HG03066 (cell line): Measurements from ENCODE around the gene CDHR5.
"Not testable (repeated sequence)": the region's sequence is repeated elsewhere in the genome, so short reads cannot be mapped to it uniquely, and the experiment has no call there.

ENCODE experiments used
- ATAC-seq: cut with Tn5 transposase; IDR thresholded peaks from one replicate; pipeline ENCODE4 v1.9.1; 2021; ENCODE audit warnings: low read depth; ENCODE audit not compliant: unreplicated experiment

Gene CDHR5

GRCh38 chr11:592501-592900 is 32.3 kb downstream of the CDHR5 start:
- no peak for ATAC-seq

- no peak for ATAC-seq
Measured at GRCh38 chr11:590997-591396, 33.8 kb downstream of the CDHR5 start.

DNA sequence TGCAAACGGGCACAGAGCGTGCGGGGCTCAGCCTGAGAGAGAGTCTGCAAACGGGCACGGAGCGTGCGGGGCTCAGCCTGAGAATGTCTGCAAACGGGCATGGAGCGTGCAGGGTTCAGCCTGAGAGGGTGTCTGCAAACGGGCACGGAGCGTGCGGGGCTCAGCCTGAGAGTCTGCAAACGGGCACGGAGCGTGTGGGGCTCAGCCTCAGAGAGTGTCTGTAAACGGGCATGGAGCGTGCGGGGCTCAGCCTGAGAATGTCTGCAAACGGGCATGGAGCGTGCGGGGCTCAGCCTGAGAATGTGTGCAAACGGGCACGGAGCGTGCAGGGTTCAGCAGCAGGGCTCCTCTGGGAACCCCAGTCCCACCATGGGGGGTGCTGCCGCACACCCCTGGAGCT is 35.0 kb downstream of the CDHR5 start:
- no peak for ATAC-seq

DNA sequence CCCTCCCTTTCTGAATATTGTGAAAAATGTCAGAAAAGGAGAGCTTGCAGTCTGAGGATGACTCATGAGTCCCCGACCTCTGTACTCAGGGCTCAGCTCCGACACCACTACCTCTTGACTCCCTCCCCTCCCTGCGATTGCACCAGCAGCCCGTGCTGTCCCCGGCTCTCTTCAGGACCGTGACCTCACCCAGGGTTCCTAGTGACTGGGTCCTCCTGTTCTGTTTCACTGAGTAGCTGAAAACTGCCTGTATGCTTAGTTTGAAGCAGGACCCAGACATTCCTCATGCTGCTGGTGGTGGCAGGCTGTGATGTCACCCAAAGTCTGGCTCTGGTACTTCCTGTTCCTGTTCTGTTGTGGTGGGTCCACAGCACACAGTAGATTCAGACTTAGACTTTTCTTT is 36.8 kb downstream of the CDHR5 start:
- no peak for ATAC-seq

DNA sequence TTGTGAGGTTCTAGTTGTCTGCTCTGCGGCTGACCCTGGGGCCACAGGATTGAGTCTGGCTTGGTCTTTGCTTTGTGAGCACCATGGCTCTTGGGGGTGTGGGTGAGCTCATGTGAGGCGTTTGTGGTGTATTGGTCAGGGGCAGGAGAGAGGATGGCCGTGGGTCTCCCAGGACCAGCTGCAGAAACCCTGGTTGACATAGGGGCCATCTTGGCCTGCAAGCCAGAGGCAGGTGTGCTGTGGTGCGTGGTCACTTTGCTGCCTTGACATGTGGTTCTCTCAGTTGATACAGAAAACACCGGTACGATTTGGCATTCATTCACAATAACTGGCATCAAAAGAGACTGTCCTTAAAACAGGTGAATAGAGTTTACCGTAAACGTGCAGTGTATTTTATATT is 37.2 kb downstream of the CDHR5 start:
- no peak for ATAC-seq

GRCh38 chr11:586376-587316 is 38.1 kb downstream of the CDHR5 start:
- ATAC-seq: no peak

DNA sequence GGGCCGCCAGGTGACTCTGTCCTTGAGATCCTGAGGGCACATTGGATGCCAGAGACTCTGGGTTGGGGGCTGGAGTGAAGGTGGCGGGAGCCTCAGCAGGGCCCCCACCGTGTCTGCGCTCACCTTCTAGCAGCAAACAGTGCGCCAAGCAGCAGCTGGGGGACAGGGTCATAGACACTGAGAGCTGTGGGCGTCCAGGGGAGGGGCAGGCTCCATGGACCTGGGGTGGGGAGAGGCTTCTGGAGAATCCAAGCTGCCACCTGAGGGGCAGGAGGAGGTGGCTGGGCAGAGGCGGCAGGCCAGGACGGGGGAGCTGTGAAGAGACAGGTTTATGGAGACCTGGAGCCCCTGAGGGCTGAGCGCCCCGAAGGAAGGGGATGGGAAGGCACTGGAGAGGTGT is 40.5 kb downstream of the CDHR5 start:
- no peak for ATAC-seq

- no peak for ATAC-seq
Measured at GRCh38 chr11:581752-582151, 43.0 kb downstream of the CDHR5 start.

- no peak for ATAC-seq
Measured at GRCh38 chr11:581342-581741, 43.4 kb downstream of the CDHR5 start.

GRCh38 chr11:579830-580601 is 44.7 kb downstream of the CDHR5 start:
- ATAC-seq: no peak

GRCh38 chr11:578276-579035 is 46.3 kb downstream of the CDHR5 start:
- ATAC-seq: no peak

DNA sequence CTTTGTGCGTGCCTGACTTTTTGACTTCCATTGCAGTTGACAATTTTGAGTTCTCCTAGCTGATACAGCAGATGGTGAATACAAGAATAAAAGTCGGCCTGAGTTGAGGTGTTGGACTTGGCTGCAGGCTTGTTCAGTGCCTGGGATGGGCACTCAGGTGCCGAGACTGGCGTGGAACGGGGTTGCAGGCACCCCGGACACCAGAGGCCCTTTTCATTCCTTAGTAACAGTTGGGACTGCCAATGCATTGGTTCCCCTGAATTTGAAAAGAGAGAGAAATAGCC is 47.2 kb downstream of the CDHR5 start:
- ATAC-seq: no peak

DNA sequence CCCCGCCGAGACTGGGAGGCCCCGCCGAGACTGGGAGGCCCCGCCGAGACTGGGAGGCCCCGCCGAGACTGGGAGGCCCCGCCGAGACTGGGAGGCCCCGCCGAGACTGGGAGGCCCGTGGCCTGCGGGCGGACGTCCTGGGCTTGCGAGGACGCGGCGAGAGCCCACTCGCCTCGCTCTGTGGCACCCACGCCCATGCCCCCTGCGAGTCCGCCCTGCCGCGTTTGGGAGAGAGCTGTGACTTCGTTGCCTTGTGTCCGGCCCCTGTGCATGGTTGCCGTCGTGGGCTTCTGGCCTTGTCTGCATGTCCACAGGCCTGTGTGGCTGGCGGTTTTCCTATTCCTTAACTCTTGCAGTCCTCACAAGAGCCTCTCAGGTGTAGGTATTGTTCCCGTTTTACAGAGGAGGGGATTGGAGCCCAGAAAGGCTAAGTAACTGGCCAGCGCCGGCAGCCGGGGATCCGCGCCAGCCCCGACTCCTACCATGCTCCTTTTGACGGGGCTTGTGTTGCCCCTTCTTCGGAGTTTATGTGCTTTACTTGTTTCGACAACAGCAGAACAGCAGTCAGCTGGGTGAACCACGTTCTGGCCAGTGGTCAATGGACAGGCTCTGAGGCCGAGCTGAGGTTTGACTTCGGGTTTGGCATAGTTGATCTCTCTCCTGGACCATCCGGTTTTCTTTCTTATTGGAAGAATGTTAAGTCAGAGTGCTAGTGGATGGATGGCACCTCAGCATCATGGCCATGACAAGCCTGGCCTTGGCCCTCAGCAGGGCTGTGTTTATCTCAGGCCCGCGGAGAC is 47.7 kb downstream of the CDHR5 start:
- ATAC-seq: no peak

GRCh38 chr11:575996-576768 is 48.6 kb downstream of the CDHR5 start, which contains the start of gene PHRF1:
Gene PHRF1, plus strand, starts transcription at chr11:576470. Its CDS starts 5,043 bp downstream, at chr11:581513.
- peak; percentile 79 for ATAC-seq

- ATAC-seq: peak; percentile 46
Measured at GRCh38 chr11:575313-575995, 49.3 kb downstream of the CDHR5 start.

DNA sequence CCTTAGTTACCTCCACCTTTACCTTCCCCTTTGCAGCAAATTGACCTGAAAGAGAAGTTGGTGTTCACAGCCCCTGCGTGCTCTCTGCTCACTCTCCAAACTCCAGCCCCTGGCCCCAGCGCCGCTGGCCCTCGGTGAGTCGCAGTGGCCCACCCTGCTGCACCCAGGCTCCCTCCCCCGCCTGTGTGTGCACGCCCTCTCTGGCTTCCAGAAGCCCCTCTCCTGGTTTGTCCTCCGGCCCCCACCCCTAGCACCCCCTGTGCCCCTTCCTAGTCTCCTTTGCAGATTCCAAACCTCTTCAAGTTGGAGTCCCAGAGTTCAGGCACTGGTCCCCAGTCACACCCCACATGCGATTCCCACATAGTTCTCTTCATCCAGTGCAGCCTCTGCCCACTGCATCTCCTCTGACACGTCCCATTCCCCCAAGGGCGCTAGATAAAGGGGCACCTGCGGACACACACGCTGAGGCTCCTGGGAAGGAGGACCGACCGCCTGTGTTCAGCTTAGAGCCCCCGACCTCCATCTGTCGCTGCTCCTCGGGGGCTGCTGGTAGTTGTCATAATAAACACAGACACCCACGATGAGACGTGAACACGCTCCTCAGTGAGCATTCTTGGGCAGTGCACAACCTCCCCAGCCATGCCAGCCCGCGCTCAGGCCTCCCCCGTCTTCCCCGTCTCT is 50.0 kb downstream of the CDHR5 start:
- ATAC-seq: peak; percentile 5

- not testable (repeated sequence) for ATAC-seq
Measured at GRCh38 chr11:574031-574570, 50.7 kb downstream of the CDHR5 start.

- no peak for ATAC-seq
Measured at GRCh38 chr11:573146-573759, 51.5 kb downstream of the CDHR5 start.
